ENCODE measurements around the gene GNAT2.

DNA sequence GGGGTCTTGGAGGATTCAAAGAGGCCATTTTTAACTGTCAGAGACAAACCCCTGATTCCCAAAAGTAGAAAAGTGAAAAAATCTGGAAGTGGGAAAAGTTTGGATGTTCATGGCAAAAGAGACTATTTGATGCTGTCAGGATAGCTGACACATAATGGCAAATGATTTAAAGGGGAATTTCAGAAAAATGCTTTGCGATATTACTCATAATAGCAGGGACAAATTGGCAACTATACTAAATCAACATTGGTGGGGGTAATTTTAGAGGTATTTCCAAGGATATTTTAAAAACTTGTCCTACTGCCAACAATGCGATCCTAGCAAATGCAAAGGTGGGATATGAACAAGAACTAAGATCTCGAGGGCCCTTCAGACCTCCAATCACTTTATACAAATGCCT, 31.2 kb upstream of the GNAT2 start:
- TF ChIP-seq CTCF (IDR thresholded peaks at IDR 0.05) = no peak
- no peak for TF ChIP-seq POLR2A (IDR thresholded peaks at IDR 0.05)
